ENCODE results near the gene KMT2B.

DNA sequence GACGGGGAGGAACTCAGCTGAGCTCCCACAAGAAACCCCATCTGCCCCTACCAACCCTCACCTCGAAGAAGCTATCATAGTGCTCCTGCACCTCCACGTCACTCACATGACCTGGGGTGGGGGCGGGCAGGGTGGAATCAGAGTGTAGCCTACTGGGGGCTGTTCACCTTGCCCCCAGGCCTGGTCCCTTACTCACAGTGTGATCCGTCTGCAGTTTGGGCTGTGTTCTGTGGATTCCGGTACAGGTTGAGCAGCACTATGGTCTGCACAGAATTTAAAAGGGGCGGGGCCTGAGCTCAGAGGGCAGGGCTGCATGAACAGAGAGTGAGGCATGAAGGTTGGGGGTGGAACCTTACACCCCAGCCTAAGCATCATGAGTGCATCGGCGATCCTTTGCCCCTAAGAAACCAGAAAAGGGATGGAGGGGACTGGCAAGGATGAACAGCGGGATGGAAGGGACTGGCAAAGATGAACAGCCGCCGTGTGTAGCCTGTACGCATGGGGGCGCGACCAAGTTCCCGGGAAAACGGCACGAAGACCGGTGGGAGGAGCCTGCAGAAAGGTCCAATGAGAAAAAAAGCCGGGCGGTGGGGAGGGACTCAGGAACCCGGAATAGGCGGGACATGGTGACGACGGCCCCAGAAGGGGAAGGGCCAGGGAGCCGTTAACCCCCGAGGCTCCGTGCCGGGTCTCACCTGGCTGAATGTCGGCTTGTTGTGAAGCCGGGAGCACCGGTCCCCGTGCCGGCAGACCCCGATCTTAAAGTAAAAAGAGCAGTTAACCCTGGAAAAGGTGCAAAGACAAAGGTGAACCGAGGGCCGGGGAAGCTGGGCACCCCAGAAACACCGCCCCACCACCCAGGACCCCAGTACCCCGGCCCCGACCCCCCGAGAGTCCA lies 26.9 kb downstream of the KMT2B start:
- TF ChIP-seq EZH2phosphoT487 (IDR thresholded peaks at IDR 0.05; ENCODE audit: borderline replicate concordance) = no peak
- TF ChIP-seq, protein P1, sequence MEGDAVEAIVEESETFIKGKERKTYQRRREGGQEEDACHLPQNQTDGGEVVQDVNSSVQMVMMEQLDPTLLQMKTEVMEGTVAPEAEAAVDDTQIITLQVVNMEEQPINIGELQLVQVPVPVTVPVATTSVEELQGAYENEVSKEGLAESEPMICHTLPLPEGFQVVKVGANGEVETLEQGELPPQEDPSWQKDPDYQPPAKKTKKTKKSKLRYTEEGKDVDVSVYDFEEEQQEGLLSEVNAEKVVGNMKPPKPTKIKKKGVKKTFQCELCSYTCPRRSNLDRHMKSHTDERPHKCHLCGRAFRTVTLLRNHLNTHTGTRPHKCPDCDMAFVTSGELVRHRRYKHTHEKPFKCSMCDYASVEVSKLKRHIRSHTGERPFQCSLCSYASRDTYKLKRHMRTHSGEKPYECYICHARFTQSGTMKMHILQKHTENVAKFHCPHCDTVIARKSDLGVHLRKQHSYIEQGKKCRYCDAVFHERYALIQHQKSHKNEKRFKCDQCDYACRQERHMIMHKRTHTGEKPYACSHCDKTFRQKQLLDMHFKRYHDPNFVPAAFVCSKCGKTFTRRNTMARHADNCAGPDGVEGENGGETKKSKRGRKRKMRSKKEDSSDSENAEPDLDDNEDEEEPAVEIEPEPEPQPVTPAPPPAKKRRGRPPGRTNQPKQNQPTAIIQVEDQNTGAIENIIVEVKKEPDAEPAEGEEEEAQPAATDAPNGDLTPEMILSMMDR (conservative IDR thresholded peaks at IDR 0.05; ENCODE audit: low read length) = peak; percentile 48

All from Loucy (cell line).